ENCODE measurements around the gene PPARG.
"Not testable (repeated sequence)": the region's sequence is repeated elsewhere in the genome, so short reads cannot be mapped to it uniquely, and the experiment has no call there.

PPARG gene

GRCh38 chr3:12252889-12253288 lies 36.0 kb upstream of the PPARG start:
- ChIA-PET CTCF (no interaction called here), POLR2A (no interaction called here)
- WGBS (ENCODE audit: insufficient coverage): 98% methylated on average over 4 of the region's 5 CpGs

GRCh38 chr3:12253516-12254343 lies 35.1 kb upstream of the PPARG start:
- ChIA-PET CTCF (no interaction called here), POLR2A (no interaction called here)
- Histone ChIP-seq H3K27me3 (replicated peaks in 2 of 5; ENCODE audit: control insufficient read depth in 4 of 5, insufficient read depth in 5 of 5, low read length in 4 of 5) (no peaks in the 10 kb centered on the region), H3K4me1 (ENCODE audit: control extremely low read depth in 1 of 4, control insufficient read depth in 4 of 4, insufficient read depth in 4 of 4, low read length in 3 of 4) (peaks cover 0 to 6% (median 0%) of the 10 kb centered on the region in 4 experiments), H3K9me3 (ENCODE audit: control extremely low read depth in 1 of 5, control insufficient read depth in 4 of 5, insufficient read depth in 2 of 5, low read depth in 1 of 5, low read length in 4 of 5) (peaks cover 0 to 10% (median 0%) of the 10 kb centered on the region in 5 experiments), H3K27ac (ENCODE audit: insufficient read depth in 1 of 2, low read depth in 1 of 2, low read length in 2 of 2, poor library complexity in 1 of 2, severe bottlenecking in 2 of 2) (no peak overlapping the region), H3K4me3 (ENCODE audit: control insufficient read depth in 1 of 7, extremely low read depth in 1 of 7, insufficient read depth in 4 of 7, low read depth in 2 of 7, low read length in 6 of 7) (no peak overlapping the region), H3K36me3 (ENCODE audit: control insufficient read depth in 4 of 4, insufficient read depth in 4 of 4, low read length in 3 of 4) (no peaks in the 10 kb centered on the region)
- WGBS (ENCODE audit: insufficient coverage): 76% methylated on average over 8 of the region's 10 CpGs
- peak in 2 of 3 donors; percentile 23 to 37 for DNase-seq

More at GRCh38 chr3:12252889-12253288, 36.0 kb upstream of the PPARG start:
- H3K36me3 ChIP-seq (ENCODE audit: control insufficient read depth in 4 of 4, insufficient read depth in 4 of 4, low read length in 3 of 4): no peaks in the 10 kb centered on the region
- peaks cover 0 to 10% (median 0%) of the 10 kb centered on the region in 5 experiments for H3K9me3 ChIP-seq (ENCODE audit: control extremely low read depth in 1 of 5, control insufficient read depth in 4 of 5, insufficient read depth in 2 of 5, low read depth in 1 of 5, low read length in 4 of 5)
- no peaks in the 10 kb centered on the region for H3K27me3 ChIP-seq (replicated peaks in 2 of 5; ENCODE audit: control insufficient read depth in 4 of 5, insufficient read depth in 5 of 5, low read length in 4 of 5)
- H3K27ac ChIP-seq (ENCODE audit: insufficient read depth in 1 of 2, low read depth in 1 of 2, low read length in 2 of 2, poor library complexity in 1 of 2, severe bottlenecking in 2 of 2): no peak overlapping the region
- peaks cover 0 to 6% (median 0%) of the 10 kb centered on the region in 4 experiments for H3K4me1 ChIP-seq (ENCODE audit: control extremely low read depth in 1 of 4, control insufficient read depth in 4 of 4, insufficient read depth in 4 of 4, low read length in 3 of 4)
- H3K4me3 ChIP-seq (ENCODE audit: control insufficient read depth in 1 of 7, extremely low read depth in 1 of 7, insufficient read depth in 4 of 7, low read depth in 2 of 7, low read length in 6 of 7): no peak overlapping the region
- no peak for DNase-seq

- peaks cover 0 to 2% (median 0%) of the 10 kb centered on the region in 5 experiments for H3K9me3 ChIP-seq (ENCODE audit: control extremely low read depth in 1 of 5, control insufficient read depth in 4 of 5, insufficient read depth in 2 of 5, low read depth in 1 of 5, low read length in 4 of 5)
- CTCF ChIA-PET: no interaction called here
- H3K27me3 ChIP-seq (replicated peaks in 2 of 5; ENCODE audit: control insufficient read depth in 4 of 5, insufficient read depth in 5 of 5, low read length in 4 of 5): no peaks in the 10 kb centered on the region
- no peaks in the 10 kb centered on the region for H3K36me3 ChIP-seq (ENCODE audit: control insufficient read depth in 4 of 4, insufficient read depth in 4 of 4, low read length in 3 of 4)
- WGBS (ENCODE audit: insufficient coverage): 100% methylated on average over 2 of the region's 2 CpGs
- H3K27ac ChIP-seq (ENCODE audit: insufficient read depth in 1 of 2, low read depth in 1 of 2, low read length in 2 of 2, poor library complexity in 1 of 2, severe bottlenecking in 2 of 2): no peak overlapping the region
- POLR2A ChIA-PET: no interaction called here
- no peak overlapping the region for H3K4me3 ChIP-seq (ENCODE audit: control insufficient read depth in 1 of 7, extremely low read depth in 1 of 7, insufficient read depth in 4 of 7, low read depth in 2 of 7, low read length in 6 of 7)
- no peak for DNase-seq
- peaks cover 0 to 6% (median 0%) of the 10 kb centered on the region in 4 experiments for H3K4me1 ChIP-seq (ENCODE audit: control extremely low read depth in 1 of 4, control insufficient read depth in 4 of 4, insufficient read depth in 4 of 4, low read length in 3 of 4)
These were observed 33.5 kb upstream of the PPARG start for GRCh38 chr3:12255393-12255792.

GRCh38 chr3:12258911-12259310 lies 30.0 kb upstream of the PPARG start:
- ChIA-PET POLR2A (no interaction called here), CTCF (no interaction called here)
- Histone ChIP-seq H3K27ac (ENCODE audit: insufficient read depth in 1 of 2, low read depth in 1 of 2, low read length in 2 of 2, poor library complexity in 1 of 2, severe bottlenecking in 2 of 2) (no peak overlapping the region), H3K4me1 (ENCODE audit: control extremely low read depth in 1 of 4, control insufficient read depth in 4 of 4, insufficient read depth in 4 of 4, low read length in 3 of 4) (peaks cover 0 to under 1% (median 0%) of the 10 kb centered on the region in 4 experiments), H3K27me3 (replicated peaks in 2 of 5; ENCODE audit: control insufficient read depth in 4 of 5, insufficient read depth in 5 of 5, low read length in 4 of 5) (no peaks in the 10 kb centered on the region), H3K4me3 (ENCODE audit: control insufficient read depth in 1 of 7, extremely low read depth in 1 of 7, insufficient read depth in 4 of 7, low read depth in 2 of 7, low read length in 6 of 7) (no peak overlapping the region), H3K9me3 (ENCODE audit: control extremely low read depth in 1 of 5, control insufficient read depth in 4 of 5, insufficient read depth in 2 of 5, low read depth in 1 of 5, low read length in 4 of 5) (no peaks in the 10 kb centered on the region), H3K36me3 (ENCODE audit: control insufficient read depth in 4 of 4, insufficient read depth in 4 of 4, low read length in 3 of 4) (no peaks in the 10 kb centered on the region)
- no peak for DNase-seq

- CTCF ChIA-PET; H3K27me3 ChIP-seq (replicated peaks in 2 of 5; ENCODE audit: control insufficient read depth in 4 of 5, insufficient read depth in 5 of 5, low read length in 4 of 5); H3K4me3 ChIP-seq (ENCODE audit: control insufficient read depth in 1 of 7, extremely low read depth in 1 of 7, insufficient read depth in 4 of 7, low read depth in 2 of 7, low read length in 6 of 7); H3K36me3 ChIP-seq (ENCODE audit: control insufficient read depth in 4 of 4, insufficient read depth in 4 of 4, low read length in 3 of 4); H3K9me3 ChIP-seq (ENCODE audit: control extremely low read depth in 1 of 5, control insufficient read depth in 4 of 5, insufficient read depth in 2 of 5, low read depth in 1 of 5, low read length in 4 of 5); H3K4me1 ChIP-seq (ENCODE audit: control extremely low read depth in 1 of 4, control insufficient read depth in 4 of 4, insufficient read depth in 4 of 4, low read length in 3 of 4); DNase-seq; H3K27ac ChIP-seq (ENCODE audit: insufficient read depth in 1 of 2, low read depth in 1 of 2, low read length in 2 of 2, poor library complexity in 1 of 2, severe bottlenecking in 2 of 2); POLR2A ChIA-PET: not testable (repeated sequence)
- 96% methylated on average over 4 of the region's 8 CpGs for WGBS (ENCODE audit: insufficient coverage)
These were observed 26.7 kb upstream of the PPARG start for GRCh38 chr3:12262173-12262572.

- ChIA-PET POLR2A (interaction anchor here (0.6 kb wide), 1 partner anchor 449 kb away, joined by 3 read pairs; no protein-coding TSS in a partner anchor), CTCF (no interaction called here)
- no peaks in the 10 kb centered on the region for H3K9me3 ChIP-seq (ENCODE audit: control extremely low read depth in 1 of 5, control insufficient read depth in 4 of 5, insufficient read depth in 2 of 5, low read depth in 1 of 5, low read length in 4 of 5)
- no peaks in the 10 kb centered on the region for H3K36me3 ChIP-seq (ENCODE audit: control insufficient read depth in 4 of 4, insufficient read depth in 4 of 4, low read length in 3 of 4)
- no peaks in the 10 kb centered on the region for H3K4me1 ChIP-seq (ENCODE audit: control extremely low read depth in 1 of 4, control insufficient read depth in 4 of 4, insufficient read depth in 4 of 4, low read length in 3 of 4)
- no peaks in the 10 kb centered on the region for H3K27me3 ChIP-seq (replicated peaks in 2 of 5; ENCODE audit: control insufficient read depth in 4 of 5, insufficient read depth in 5 of 5, low read length in 4 of 5)
- no peak for DNase-seq
- WGBS (ENCODE audit: insufficient coverage): 8% methylated on average over 1 of the region's 1 CpG
- no peak overlapping the region for H3K4me3 ChIP-seq (ENCODE audit: control insufficient read depth in 1 of 7, extremely low read depth in 1 of 7, insufficient read depth in 4 of 7, low read depth in 2 of 7, low read length in 6 of 7)
- no peak overlapping the region for H3K27ac ChIP-seq (ENCODE audit: insufficient read depth in 1 of 2, low read depth in 1 of 2, low read length in 2 of 2, poor library complexity in 1 of 2, severe bottlenecking in 2 of 2)
These were observed 23.4 kb upstream of the PPARG start for GRCh38 chr3:12265508-12265907.

GRCh38 chr3:12266038-12266437 lies 22.8 kb upstream of the PPARG start:
- Histone ChIP-seq H3K4me1 (ENCODE audit: control extremely low read depth in 1 of 4, control insufficient read depth in 4 of 4, insufficient read depth in 4 of 4, low read length in 3 of 4) (no peaks in the 10 kb centered on the region), H3K27ac (ENCODE audit: insufficient read depth in 1 of 2, low read depth in 1 of 2, low read length in 2 of 2, poor library complexity in 1 of 2, severe bottlenecking in 2 of 2) (no peak overlapping the region), H3K9me3 (ENCODE audit: control extremely low read depth in 1 of 5, control insufficient read depth in 4 of 5, insufficient read depth in 2 of 5, low read depth in 1 of 5, low read length in 4 of 5) (no peaks in the 10 kb centered on the region), H3K27me3 (replicated peaks in 2 of 5; ENCODE audit: control insufficient read depth in 4 of 5, insufficient read depth in 5 of 5, low read length in 4 of 5) (no peaks in the 10 kb centered on the region), H3K4me3 (ENCODE audit: control insufficient read depth in 1 of 7, extremely low read depth in 1 of 7, insufficient read depth in 4 of 7, low read depth in 2 of 7, low read length in 6 of 7) (no peak overlapping the region), H3K36me3 (ENCODE audit: control insufficient read depth in 4 of 4, insufficient read depth in 4 of 4, low read length in 3 of 4) (no peaks in the 10 kb centered on the region)
- DNase-seq: no peak
- POLR2A ChIA-PET: no interaction called here
- no CpG with 5 or more reads among the region's 5 CpGs for WGBS (ENCODE audit: insufficient coverage)
- CTCF ChIA-PET: interaction anchor here (1.2 kb wide), 1 partner anchor 214 kb away, joined by 3 read pairs; no protein-coding TSS in a partner anchor
